NCI-H2227 treated with DMSO at 0.1 percent for 48 hours (cell line): ENCODE data around the gene HSPBP1.

Experiments
- DNase-seq: peaks from one replicate; lab custom pipeline; 2025; lab: John Stamatoyannopoulos, UW

Gene HSPBP1

DNA sequence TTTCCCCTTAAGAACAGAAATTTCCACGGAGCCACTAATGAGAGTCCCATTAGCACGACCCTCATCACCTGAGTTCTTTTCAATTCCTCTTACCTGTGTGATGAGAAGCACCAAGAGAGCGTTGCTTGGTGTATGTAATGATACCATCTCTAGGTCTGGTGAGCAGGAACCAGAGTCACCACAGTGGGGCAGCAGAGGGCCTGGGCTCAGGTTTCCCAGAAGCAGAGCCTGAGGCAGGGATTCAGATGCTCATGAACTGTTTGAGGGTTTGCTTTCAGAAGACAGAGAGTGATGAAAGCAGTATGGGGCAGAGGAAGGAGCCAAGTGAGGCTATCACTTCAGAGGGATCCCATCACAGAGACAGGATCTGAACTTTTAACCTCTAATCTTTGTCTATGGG is 67.5 kb downstream of the HSPBP1 start:
- no peak for DNase-seq
